H1 (cell line): ENCODE results near the gene RS1. TPM values are rescaled to one million over a fixed set of nuclear protein-coding genes. Genes with fewer than 3 reads are reported as not detected.

ENCODE experiments used
- CTCF ChIA-PET: fragments of 300-600 bp; sonication (Branson Sonifier 250); formaldehyde crosslinking; loops from one replicate; lab custom pipeline; 2021; ENCODE audit not compliant: partially characterized antibody; lab: Charles Lee
- POLR2A ChIA-PET: fragments of 300-600 bp; sonication (Branson Sonifier 250); formaldehyde crosslinking; loops from one replicate; lab custom pipeline; 2021; ENCODE audit warnings: inconsistent platforms; ENCODE audit not compliant: partially characterized antibody; lab: Charles Lee
- DNase-seq, 2 experiments: peaks; one replicate each; pipeline versions ENCODE4 v3.0.0 to v3.0.0-alpha.2; 2010 to 2022; ENCODE audit warnings: low spot score in 2 of 2, low read depth in 1 of 2, mixed read lengths in 1 of 2
- FAIRE-seq: peaks from 2 replicates; lab custom pipeline; 2011; peaks lifted over from hg19 to GRCh38; lab: Jason Lieb, UNC
- H2AFZ ChIP-seq: 2 replicates; pipeline ENCODE4 v1.8.1; 2012; ENCODE audit warnings: low read length, inconsistent platforms
- H2AK5ac ChIP-seq: 2 replicates; pipeline ENCODE4 v1.6.1; 2013; ENCODE audit warnings: low read depth, low read length
- H2BK120ac ChIP-seq: replicated peaks from 2 replicates; pipeline ENCODE3; 2013; ENCODE audit warnings: low read depth, low read length, inconsistent platforms
- H2BK12ac ChIP-seq: 2 replicates; pipeline ENCODE4 v1.6.1; 2013; ENCODE audit warnings: low read depth, low read length
- H2BK15ac ChIP-seq: 2 replicates; pipeline ENCODE4 v1.6.1; 2013; ENCODE audit warnings: low read length
- H2BK20ac ChIP-seq: 2 replicates; pipeline ENCODE4 v1.6.1; 2013; ENCODE audit warnings: low read length
- H2BK5ac ChIP-seq: 2 replicates; pipeline ENCODE4 v1.6.1; 2013; ENCODE audit warnings: low read depth, low read length
- H3K14ac ChIP-seq: 2 replicates; pipeline ENCODE4 v1.6.1; 2013; ENCODE audit warnings: inconsistent platforms; ENCODE audit not compliant: insufficient read length
- H3K18ac ChIP-seq: 2 replicates; pipeline ENCODE4 v1.6.1; 2013; ENCODE audit warnings: low read length; ENCODE audit errors: extremely low read depth
- H3K23ac ChIP-seq: 2 replicates; pipeline ENCODE4 v1.6.1; 2013; ENCODE audit warnings: inconsistent platforms; ENCODE audit not compliant: insufficient read length
- H3K23me2 ChIP-seq: 2 replicates; pipeline ENCODE4 v1.6.1; 2013; ENCODE audit warnings: low read depth, low read length
- H3K27ac ChIP-seq: 2 replicates; pipeline ENCODE4 v1.6.1; 2011; ENCODE audit warnings: low read depth, low read length, inconsistent platforms
- H3K27me3 ChIP-seq, 4 experiments: replicated peaks in 1 of 4; 1 replicate in 1 of 4; 2 replicates in 3 of 4; pipeline versions ENCODE4 v1.6.1 to v1.8.1; 2011 to 2013; ENCODE audit warnings: low read length in 3 of 4, mild to moderate bottlenecking in 3 of 4, inconsistent platforms in 2 of 4, mixed read lengths in 2 of 4, moderate library complexity in 1 of 4; ENCODE audit not compliant: control insufficient read depth in 3 of 4, insufficient read depth in 3 of 4; ENCODE audit errors: extremely low read depth in 1 of 4
- H3K36me3 ChIP-seq, 4 experiments: 2 replicates each; pipeline versions ENCODE4 v1.6.1 to v1.8.1; 2011 to 2013; ENCODE audit warnings: mild to moderate bottlenecking in 4 of 4, low read length in 3 of 4, moderate library complexity in 2 of 4, control low read depth in 1 of 4, inconsistent platforms in 1 of 4; ENCODE audit not compliant: insufficient read depth in 4 of 4, control insufficient read depth in 2 of 4
- H3K4ac ChIP-seq: replicated peaks from 2 replicates; pipeline ENCODE3; 2013; ENCODE audit warnings: low read length, low read depth, mixed read lengths, inconsistent platforms; ENCODE audit not compliant: insufficient read length
- H3K4me1 ChIP-seq, 4 experiments: replicated peaks in 1 of 4; 1 replicate in 1 of 4; 2 replicates in 3 of 4; pipeline versions ENCODE4 v1.6.1 to v1.8.1; 2011 to 2013; ENCODE audit warnings: low read length in 3 of 4, inconsistent platforms in 2 of 4, mixed read lengths in 1 of 4; ENCODE audit not compliant: insufficient read depth in 4 of 4, control insufficient read depth in 3 of 4
- H3K4me2 ChIP-seq, 2 experiments: 2 replicates each; pipeline versions ENCODE4 v1.6.1 to v1.8.1; 2011 to 2013; ENCODE audit warnings: low read depth in 2 of 2, low read length in 2 of 2, control low read depth in 1 of 2, inconsistent platforms in 1 of 2, mild to moderate bottlenecking in 1 of 2; ENCODE audit not compliant: insufficient read depth in 1 of 2
- H3K4me3 ChIP-seq, 4 experiments: fragments of 200-600, 300-600 bp in 1 of 4; sonication (generic), shearing (Covaris generic), sonication (Bioruptor Twin) in 1 of 4; 2 replicates each; pipeline versions ENCODE4 v1.5.1 to v1.8.1; 2011 to 2016; ENCODE audit warnings: low read length in 4 of 4, low read depth in 3 of 4, control low read depth in 2 of 4, inconsistent platforms in 2 of 4, mild to moderate bottlenecking in 2 of 4, mixed read lengths in 1 of 4, moderate library complexity in 1 of 4; ENCODE audit not compliant: insufficient read depth in 2 of 4; ENCODE audit errors: extremely low read depth in 1 of 4
- H3K56ac ChIP-seq: replicated peaks from 2 replicates; pipeline ENCODE3; 2013; ENCODE audit warnings: low read depth, mild to moderate bottlenecking, mixed read lengths, low read length, inconsistent platforms; ENCODE audit not compliant: insufficient read length
- H3K79me1 ChIP-seq: 2 replicates; pipeline ENCODE4 v1.6.1; 2013; ENCODE audit warnings: low read depth, low read length, control low read depth
- H3K79me2 ChIP-seq, 2 experiments: 2 replicates each; pipeline versions ENCODE4 v1.6.1 to v1.8.1; 2012 to 2013; ENCODE audit warnings: low read length in 2 of 2, mild to moderate bottlenecking in 2 of 2, inconsistent platforms in 1 of 2; ENCODE audit not compliant: insufficient read depth in 2 of 2, control insufficient read depth in 1 of 2
- H3K9ac ChIP-seq, 4 experiments: replicated peaks in 1 of 4; 1 replicate in 1 of 4; 2 replicates in 3 of 4; pipeline versions ENCODE4 v1.6.1 to v1.8.1; 2011 to 2013; ENCODE audit warnings: low read depth in 3 of 4, low read length in 3 of 4, control low read depth in 2 of 4, mild to moderate bottlenecking in 2 of 4, moderate library complexity in 2 of 4, inconsistent platforms in 1 of 4; ENCODE audit errors: extremely low read depth in 1 of 4
- H3K9me3 ChIP-seq, 2 experiments: 2 replicates each; pipeline versions ENCODE4 v1.6.1 to v1.8.1; 2012 to 2013; ENCODE audit warnings: mild to moderate bottlenecking in 2 of 2, moderate library complexity in 2 of 2, control low read depth in 1 of 2, inconsistent platforms in 1 of 2, low read depth in 1 of 2, low read length in 1 of 2, mixed read lengths in 1 of 2; ENCODE audit not compliant: insufficient read depth in 2 of 2
- H4K20me1 ChIP-seq, 2 experiments: replicated peaks in 1 of 2; 2 replicates each; pipeline versions ENCODE3 to v1.8.1; 2011 to 2013; ENCODE audit warnings: inconsistent platforms in 2 of 2, low read length in 2 of 2, mild to moderate bottlenecking in 1 of 2; ENCODE audit not compliant: insufficient read depth in 2 of 2, control insufficient read depth in 1 of 2
- H4K5ac ChIP-seq: 2 replicates; pipeline ENCODE4 v1.6.1; 2013; ENCODE audit warnings: low read length, low read depth, mixed read lengths, inconsistent platforms; ENCODE audit not compliant: insufficient read length
- H4K8ac ChIP-seq: 2 replicates; pipeline ENCODE4 v1.8.0; 2013; ENCODE audit warnings: mild to moderate bottlenecking, moderate library complexity, low read length, inconsistent platforms; ENCODE audit not compliant: insufficient read depth; ENCODE audit errors: extremely low read depth
- H4K91ac ChIP-seq: replicated peaks from 2 replicates; pipeline ENCODE3; 2013; ENCODE audit warnings: low read length, mixed read lengths, inconsistent platforms; ENCODE audit not compliant: insufficient read length
- HDAC6 ChIP-seq: IDR thresholded peaks from one replicate; pipeline ENCODE4 v1.7.1; 2012; ENCODE audit warnings: low read depth, mild to moderate bottlenecking, inconsistent platforms, low read length, moderate library complexity
- KDM5A ChIP-seq: fragments of 200-600 bp; IDR thresholded peaks from 2 replicates; pipeline ENCODE4 v1.7.1; 2012; ENCODE audit warnings: mild to moderate bottlenecking, low read length, inconsistent platforms, mixed read lengths
- SIRT6 ChIP-seq: IDR thresholded peaks from one replicate; pipeline ENCODE4 v1.7.1; 2012; ENCODE audit warnings: low read length, inconsistent platforms
- WGBS, 2 experiments: shearing (Covaris generic) in 1 of 2; methylation state at CpG; one replicate each; pipeline versions ENCODE4 v1.1.6 to v1.1.7; 2013 to 2015; ENCODE audit warnings: low lambda C conversion rate in 2 of 2, mixed read lengths in 2 of 2, inconsistent platforms in 1 of 2, low coverage in 1 of 2, missing lambda C conversion rate in 1 of 2; ENCODE audit not compliant: insufficient replicate concordance in 2 of 2, insufficient coverage in 1 of 2, insufficient read length in 1 of 2; ENCODE audit errors: extremely low coverage in 1 of 2, missing lambda C conversion rate in 1 of 2; 5-methylcytosine and 5-hydroxymethylcytosine counted together
- polyA plus RNA-seq, 7 experiments: library from polyadenylated mRNA; depleted of rRNA in 3 of 7; stranded (reverse) in 5 of 7; unstranded in 2 of 7; fragments of >200 nt in 5 of 7; fragments of 200-250 nt in 2 of 7; gene quantifications; 1 replicate in 5 of 7; 2 replicates in 1 of 7; 4 replicates in 1 of 7; pipeline versions ENCODE4 v1.2.1 to v1.2.3, GENCODE V29; 2011 to 2013; ENCODE audit warnings: missing spikeins in 2 of 7, mixed read lengths in 2 of 7
- total RNA-seq: library from RNA; stranded (reverse); fragmentation: NEBNext Ultra II Directional; extraction: Animal tissue kit (Norgen Biotek cat#: 25700); gene quantifications from 2 replicates; pipeline ENCODE4 v1.2.1, GENCODE V29; 2021

RS1 gene
- total and polyA plus RNA-seq, 2 of the 8 experiments (the other 6 are each of a cell fraction or from before 2014, with no cell fraction given) = 0.03 TPM; not detected in 1

DNA sequence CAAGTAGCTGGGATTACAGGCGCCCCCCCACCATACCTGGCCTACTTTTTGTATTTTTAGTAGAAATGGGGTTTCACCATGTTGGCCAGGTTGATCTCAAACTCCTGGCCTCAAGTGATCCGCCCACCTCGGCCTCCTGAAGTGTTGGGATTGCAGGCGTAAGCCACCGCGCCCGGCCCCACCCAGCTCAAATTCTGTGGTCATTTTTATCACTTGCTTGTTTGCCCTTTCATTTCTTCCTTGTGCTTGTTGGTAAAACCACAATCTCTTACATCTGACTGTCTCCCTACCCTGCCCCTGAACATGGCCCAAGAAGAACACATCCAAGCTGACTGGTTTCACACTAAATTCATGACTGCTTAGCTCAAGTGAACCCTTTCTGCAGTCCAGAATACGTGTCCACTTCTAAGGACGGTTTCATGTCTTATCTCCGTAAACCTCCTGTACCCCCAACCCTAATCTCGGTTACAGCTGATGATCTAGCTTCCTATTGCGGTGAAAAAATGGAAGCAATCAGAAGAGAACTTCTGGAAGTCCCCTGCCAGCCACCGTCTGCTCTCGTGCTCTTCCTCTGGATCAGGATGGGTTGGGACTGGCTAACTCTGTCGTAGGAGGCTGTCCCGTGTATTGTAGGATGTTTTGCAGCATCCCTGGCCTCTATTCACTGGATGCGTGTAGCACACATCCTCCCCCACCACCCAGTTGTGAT, 5.4 kb upstream of the RS1 start:
- Histone ChIP-seq H2BK12ac (no peak overlapping the region), H3K79me2 (no peaks in the 10 kb centered on the region), H4K91ac (no peak overlapping the region), H2BK5ac (no peak overlapping the region), H3K56ac (no peak overlapping the region), H3K4me1 (no peaks in the 10 kb centered on the region; a peak in 1 of 7 replicates), H2AFZ (no peak overlapping the region), H2AK5ac (no peak overlapping the region), H3K4me3 (no peak overlapping the region), H3K18ac (no peak overlapping the region), H2BK120ac (no peak overlapping the region), H4K8ac (no peak overlapping the region), H3K4ac (no peak overlapping the region), H2BK15ac (no peak overlapping the region), H3K36me3 (no peaks in the 10 kb centered on the region), H3K4me2 (no peak overlapping the region), H3K23me2 (peaks cover 2% of the 10 kb centered on the region; the same call in 1 of the 2 replicates), H3K14ac (no peak overlapping the region), H4K20me1 (no peaks in the 10 kb centered on the region), H3K27me3 (no peaks in the 10 kb centered on the region; a peak in 1 of 7 replicates), H2BK20ac (no peak overlapping the region), H3K9me3 (no peaks in the 10 kb centered on the region), H3K27ac (no peak overlapping the region), H3K23ac (no peak overlapping the region), H3K9ac (no peak overlapping the region), H4K5ac (no peak overlapping the region), H3K79me1 (no peaks in the 10 kb centered on the region)
- DNase-seq (no peak), FAIRE-seq (no peak)
- ChIA-PET POLR2A (no interaction called here), CTCF (interaction anchor here (0.6 to 3.5 kb wide), 17 partner anchors 10 to 632 kb away, joined by 3 to 15 read pairs (median 5); partner anchors contain the start of gene PPEF1)
- WGBS, 2 experiments = 98% methylated on average over 14 of the region's 17 CpGs; no CpG with 5 or more reads in 1 of the 2 experiments
- no peak for TF ChIP-seq HDAC6
- no peak for TF ChIP-seq SIRT6
- no peak for TF ChIP-seq KDM5A
